ENCODE results near the gene RAB44.

RAB44 gene

DNA sequence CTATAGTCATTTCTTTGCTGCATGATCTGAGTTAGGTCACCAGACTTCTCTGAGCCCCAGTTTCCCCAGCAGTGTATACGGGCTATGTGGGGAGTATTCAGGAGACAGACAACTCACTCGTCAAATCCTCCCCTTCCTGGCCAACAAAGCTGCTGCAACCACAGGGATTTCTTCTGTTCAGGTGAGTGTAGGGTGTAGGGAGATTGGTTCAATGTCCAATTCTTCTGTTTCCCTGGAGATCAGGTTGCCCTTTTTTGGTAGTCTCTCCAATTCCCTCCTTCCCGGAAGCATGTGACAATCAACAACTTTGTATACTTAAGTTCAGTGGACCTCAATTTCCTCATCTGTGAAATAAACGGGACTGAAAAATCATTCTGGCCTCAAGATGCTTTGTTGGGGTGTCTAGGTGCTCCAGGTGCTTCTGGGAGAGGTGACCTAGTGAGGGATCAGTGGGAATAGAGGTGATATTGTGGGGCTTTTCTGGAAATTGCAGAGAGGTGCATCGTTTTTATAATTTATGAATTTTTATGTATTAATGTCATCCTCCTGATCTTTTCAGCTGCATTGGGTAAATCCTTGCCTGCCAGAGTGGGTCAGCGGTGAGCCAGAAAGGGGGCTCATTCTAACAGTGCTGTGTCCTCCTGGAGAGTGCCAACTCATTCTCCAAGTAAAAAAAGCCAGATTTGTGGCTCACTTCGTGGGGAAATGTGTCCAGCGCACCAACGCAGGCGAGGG, 19.7 kb upstream of the RAB44 start:
- TF ChIP-seq, protein P1, sequence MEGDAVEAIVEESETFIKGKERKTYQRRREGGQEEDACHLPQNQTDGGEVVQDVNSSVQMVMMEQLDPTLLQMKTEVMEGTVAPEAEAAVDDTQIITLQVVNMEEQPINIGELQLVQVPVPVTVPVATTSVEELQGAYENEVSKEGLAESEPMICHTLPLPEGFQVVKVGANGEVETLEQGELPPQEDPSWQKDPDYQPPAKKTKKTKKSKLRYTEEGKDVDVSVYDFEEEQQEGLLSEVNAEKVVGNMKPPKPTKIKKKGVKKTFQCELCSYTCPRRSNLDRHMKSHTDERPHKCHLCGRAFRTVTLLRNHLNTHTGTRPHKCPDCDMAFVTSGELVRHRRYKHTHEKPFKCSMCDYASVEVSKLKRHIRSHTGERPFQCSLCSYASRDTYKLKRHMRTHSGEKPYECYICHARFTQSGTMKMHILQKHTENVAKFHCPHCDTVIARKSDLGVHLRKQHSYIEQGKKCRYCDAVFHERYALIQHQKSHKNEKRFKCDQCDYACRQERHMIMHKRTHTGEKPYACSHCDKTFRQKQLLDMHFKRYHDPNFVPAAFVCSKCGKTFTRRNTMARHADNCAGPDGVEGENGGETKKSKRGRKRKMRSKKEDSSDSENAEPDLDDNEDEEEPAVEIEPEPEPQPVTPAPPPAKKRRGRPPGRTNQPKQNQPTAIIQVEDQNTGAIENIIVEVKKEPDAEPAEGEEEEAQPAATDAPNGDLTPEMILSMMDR (IDR thresholded peaks at IDR 0.05; ENCODE audit: insufficient read depth, missing control alignments) = no peak
- DNase-seq (ENCODE audit: insufficient read length, low spot score) (no peak), FAIRE-seq (no peak)

DNA sequence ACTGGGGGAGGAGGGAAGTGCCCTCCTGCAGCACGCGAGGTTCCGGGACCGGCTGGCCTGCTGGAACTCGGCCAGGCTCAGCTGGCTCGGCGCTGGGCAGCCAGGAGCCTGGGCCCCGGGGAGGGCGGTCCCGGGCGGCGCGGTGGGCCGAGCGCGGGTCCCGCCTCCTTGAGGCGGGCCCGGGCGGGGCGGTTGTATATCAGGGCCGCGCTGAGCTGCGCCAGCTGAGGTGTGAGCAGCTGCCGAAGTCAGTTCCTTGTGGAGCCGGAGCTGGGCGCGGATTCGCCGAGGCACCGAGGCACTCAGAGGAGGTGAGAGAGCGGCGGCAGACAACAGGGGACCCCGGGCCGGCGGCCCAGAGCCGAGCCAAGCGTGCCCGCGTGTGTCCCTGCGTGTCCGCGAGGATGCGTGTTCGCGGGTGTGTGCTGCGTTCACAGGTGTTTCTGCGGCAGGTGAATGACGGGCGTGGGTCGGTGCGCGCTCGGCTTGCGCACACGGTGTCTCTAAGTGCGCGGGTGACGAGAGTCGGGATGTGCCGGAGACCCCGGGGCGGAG, 19.1 kb upstream of the RAB44 start, which contains the start of gene CDKN1A:
Gene CDKN1A (plus strand): TSS at position 227 of the 555 bp plus-strand sequence. CDS start 5,388 bp downstream, outside the sequence.
- FAIRE-seq (no peak), DNase-seq (ENCODE audit: insufficient read length, low spot score) (no peak)
- TF ChIP-seq, protein P1 (IDR thresholded peaks at IDR 0.05; ENCODE audit: insufficient read depth, missing control alignments) = no peak

DNA sequence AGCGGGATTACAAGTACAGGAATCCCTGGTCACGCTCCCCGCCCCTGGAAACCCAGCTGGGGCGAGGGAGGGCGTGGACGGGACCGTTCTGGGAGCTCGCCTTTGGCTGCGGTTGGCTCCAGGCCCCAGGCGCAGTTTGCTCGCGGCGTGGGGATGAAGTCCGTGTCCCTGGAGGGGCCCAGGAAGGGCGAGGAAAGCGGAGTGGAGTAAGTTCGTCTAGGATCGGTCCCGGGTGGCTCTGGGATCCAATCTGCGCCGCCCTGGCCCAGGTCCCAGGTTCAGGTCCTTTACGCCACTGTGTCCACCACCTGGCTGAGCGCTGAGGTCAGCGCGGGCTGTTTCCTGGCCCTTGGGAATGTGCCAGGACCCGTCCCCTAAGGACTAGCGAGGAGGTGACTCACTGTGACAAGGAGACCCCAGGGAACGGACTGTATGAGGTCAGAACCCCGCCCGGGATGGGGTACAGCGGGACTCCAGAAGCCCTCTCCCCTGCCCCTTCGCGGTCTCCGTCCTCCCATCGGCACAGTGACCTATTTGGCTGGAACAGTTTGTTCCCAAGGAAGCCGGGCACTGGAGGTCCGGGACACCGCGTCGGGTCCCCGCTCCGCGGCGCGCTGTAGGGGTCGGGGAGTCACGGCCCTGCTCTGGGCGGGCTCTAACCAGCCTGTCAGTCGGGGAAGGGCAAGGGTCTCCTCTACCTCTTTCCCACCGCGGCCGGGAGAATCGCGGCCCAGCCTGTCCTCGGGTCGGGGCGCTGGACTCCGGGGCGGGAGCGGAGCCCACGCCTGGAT, 18.4 kb upstream of the RAB44 start:
- DNase-seq (ENCODE audit: insufficient read length, low spot score) (no peak), FAIRE-seq (no peak)
- TF ChIP-seq, protein P1 (IDR thresholded peaks at IDR 0.05; ENCODE audit: insufficient read depth, missing control alignments) = no peak

DNA sequence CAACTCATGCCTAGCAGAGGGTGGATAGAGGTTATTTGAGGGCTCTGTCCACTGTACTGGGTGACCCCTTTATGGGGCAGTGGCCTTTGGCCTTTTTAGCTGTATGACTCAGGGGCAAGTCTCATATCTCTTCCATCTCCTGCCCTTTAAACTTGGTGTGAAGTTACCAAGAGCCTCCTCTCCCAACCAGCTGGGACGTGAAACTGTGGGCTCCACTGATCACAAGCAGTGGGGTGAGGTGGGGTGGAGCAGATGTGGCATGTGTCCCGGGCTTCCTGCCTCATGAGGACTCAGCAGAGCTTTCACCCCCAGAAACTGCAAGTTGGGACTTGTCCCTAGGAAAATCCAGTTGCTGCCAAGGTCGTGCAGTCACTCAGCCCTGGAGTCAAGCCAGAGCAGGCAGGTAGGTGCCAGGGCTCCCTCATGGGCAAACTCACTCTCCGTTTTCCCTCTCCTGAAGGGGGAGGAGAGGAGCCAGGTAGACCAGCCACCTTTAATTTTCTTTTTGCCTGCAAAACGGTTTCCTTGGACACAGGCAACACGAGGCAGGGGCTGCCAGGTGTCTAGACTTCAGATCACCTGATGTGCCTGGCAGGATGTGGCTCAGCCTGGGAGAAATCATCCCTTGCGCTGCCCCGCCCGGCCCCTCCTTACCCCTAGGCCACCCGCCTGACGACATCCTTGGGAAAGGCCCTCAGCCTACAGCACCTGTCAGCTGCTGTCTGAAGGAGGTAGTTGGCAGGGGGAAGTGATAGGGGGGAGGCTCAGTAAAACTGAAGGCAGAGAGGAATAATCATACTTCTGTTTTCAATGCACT, 15.1 kb upstream of the RAB44 start:
- TF ChIP-seq, protein P1 (IDR thresholded peaks at IDR 0.05; ENCODE audit: insufficient read depth, missing control alignments) = no peak
- FAIRE-seq = no peak
- DNase-seq (ENCODE audit: insufficient read length, low spot score) = no peak

DNA sequence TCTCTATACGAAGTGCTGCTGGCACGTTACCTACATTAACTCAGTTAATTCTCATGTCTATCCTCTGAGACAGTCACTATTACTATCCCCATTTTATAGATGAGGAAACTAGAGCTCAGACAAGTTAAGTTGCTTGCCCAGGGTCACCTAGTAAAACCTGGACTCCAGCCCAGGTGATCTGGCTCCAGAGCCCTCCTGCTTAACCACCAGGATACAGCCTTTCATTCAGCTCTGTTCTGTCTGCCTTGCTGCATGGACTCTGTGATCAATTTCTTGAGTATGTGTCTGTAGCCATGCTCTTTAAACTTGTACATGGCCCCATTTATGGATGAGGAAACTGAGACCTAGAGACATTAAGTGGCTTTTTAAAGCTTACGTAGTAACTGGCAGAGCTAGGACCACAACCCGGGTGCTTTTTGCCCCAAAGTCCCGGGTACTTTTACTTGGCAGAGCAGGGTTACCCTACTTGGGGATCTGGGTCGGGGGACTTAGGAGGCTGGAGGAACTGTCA, 14.4 kb upstream of the RAB44 start:
- TF ChIP-seq, protein P1 (IDR thresholded peaks at IDR 0.05; ENCODE audit: insufficient read depth, missing control alignments) = no peak
- DNase-seq (ENCODE audit: insufficient read length, low spot score) (no peak), FAIRE-seq (no peak)

DNA sequence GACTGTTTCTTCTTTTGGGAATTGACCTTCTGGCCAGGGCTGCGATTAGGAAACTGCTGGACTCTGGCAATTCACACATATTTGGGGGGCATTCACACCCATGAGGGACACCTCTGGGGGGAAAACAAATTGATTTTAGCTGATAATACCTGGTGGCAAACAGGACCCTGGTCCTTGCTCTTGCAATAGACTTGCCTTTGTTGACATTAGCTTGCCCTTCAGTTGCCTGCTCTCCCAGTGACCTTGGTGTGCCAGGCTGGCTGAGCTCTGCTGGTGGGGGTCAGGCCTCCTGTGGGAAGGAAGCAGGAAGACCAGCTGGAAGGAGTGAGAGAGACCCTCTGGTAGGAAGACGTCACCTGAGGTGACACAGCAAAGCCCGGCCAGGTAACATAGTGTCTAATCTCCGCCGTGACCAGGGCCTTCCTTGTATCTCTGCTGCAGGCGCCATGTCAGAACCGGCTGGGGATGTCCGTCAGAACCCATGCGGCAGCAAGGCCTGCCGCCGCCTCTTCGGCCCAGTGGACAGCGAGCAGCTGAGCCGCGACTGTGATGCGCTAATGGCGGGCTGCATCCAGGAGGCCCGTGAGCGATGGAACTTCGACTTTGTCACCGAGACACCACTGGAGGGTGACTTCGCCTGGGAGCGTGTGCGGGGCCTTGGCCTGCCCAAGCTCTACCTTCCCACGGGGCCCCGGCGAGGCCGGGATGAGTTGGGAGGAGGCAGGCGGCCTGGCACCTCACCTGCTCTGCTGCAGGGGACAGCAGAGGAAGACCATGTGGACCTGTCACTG, 13.8 kb upstream of the RAB44 start:
- no peak for DNase-seq (ENCODE audit: insufficient read length, low spot score)
- no peak for FAIRE-seq
- TF ChIP-seq, protein P1 (IDR thresholded peaks at IDR 0.05; ENCODE audit: insufficient read depth, missing control alignments) = no peak
